ENCODE results near the gene ZNF280A.

The ZNF280A gene

GRCh38 chr22:22547692-22548300, 27.7 kb upstream of the ZNF280A start:
- TF ChIP-seq SPI1 (IDR thresholded peaks at IDR 0.05; ENCODE audit: borderline replicate concordance, low read depth) = peak; percentile 77; the same call in 1 of the 2 replicates
- TF ChIP-seq, protein P1, sequence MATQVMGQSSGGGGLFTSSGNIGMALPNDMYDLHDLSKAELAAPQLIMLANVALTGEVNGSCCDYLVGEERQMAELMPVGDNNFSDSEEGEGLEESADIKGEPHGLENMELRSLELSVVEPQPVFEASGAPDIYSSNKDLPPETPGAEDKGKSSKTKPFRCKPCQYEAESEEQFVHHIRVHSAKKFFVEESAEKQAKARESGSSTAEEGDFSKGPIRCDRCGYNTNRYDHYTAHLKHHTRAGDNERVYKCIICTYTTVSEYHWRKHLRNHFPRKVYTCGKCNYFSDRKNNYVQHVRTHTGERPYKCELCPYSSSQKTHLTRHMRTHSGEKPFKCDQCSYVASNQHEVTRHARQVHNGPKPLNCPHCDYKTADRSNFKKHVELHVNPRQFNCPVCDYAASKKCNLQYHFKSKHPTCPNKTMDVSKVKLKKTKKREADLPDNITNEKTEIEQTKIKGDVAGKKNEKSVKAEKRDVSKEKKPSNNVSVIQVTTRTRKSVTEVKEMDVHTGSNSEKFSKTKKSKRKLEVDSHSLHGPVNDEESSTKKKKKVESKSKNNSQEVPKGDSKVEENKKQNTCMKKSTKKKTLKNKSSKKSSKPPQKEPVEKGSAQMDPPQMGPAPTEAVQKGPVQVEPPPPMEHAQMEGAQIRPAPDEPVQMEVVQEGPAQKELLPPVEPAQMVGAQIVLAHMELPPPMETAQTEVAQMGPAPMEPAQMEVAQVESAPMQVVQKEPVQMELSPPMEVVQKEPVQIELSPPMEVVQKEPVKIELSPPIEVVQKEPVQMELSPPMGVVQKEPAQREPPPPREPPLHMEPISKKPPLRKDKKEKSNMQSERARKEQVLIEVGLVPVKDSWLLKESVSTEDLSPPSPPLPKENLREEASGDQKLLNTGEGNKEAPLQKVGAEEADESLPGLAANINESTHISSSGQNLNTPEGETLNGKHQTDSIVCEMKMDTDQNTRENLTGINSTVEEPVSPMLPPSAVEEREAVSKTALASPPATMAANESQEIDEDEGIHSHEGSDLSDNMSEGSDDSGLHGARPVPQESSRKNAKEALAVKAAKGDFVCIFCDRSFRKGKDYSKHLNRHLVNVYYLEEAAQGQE (IDR thresholded peaks at IDR 0.05; ENCODE audit: insufficient replicate concordance, low read depth) = no peak
- H3K27ac ChIP-seq (replicated peaks) = peak overlapping the region; percentile 58
- DNase-seq (ENCODE audit: low read depth in 1 of 2, low spot score in 1 of 2) = peak in 1 of 2 experiments; percentile 38
- H3K4me3 ChIP-seq (replicated peaks; ENCODE audit: insufficient read depth, low read length) = no peak overlapping the region
- H3K27me3 ChIP-seq (ENCODE audit: insufficient read depth, poor library complexity, severe bottlenecking) = no peaks in the 10 kb centered on the region

GRCh38 chr22:22547226-22547625, 27.2 kb upstream of the ZNF280A start:
- no peak for DNase-seq (ENCODE audit: low read depth in 1 of 2, low spot score in 1 of 2)
- Histone ChIP-seq H3K4me3 (replicated peaks; ENCODE audit: insufficient read depth, low read length) (no peak overlapping the region), H3K27ac (replicated peaks) (peak overlapping the region; percentile 58), H3K27me3 (ENCODE audit: insufficient read depth, poor library complexity, severe bottlenecking) (no peaks in the 10 kb centered on the region)
- TF ChIP-seq, protein P1 (IDR thresholded peaks at IDR 0.05; ENCODE audit: insufficient replicate concordance, low read depth) = no peak
- TF ChIP-seq POLR2AphosphoS5 (IDR thresholded peaks at IDR 0.05; ENCODE audit: low read depth) (no peak), SPI1 (IDR thresholded peaks at IDR 0.05; ENCODE audit: borderline replicate concordance, low read depth) (no peak)
- TF ChIP-seq, protein P2, sequence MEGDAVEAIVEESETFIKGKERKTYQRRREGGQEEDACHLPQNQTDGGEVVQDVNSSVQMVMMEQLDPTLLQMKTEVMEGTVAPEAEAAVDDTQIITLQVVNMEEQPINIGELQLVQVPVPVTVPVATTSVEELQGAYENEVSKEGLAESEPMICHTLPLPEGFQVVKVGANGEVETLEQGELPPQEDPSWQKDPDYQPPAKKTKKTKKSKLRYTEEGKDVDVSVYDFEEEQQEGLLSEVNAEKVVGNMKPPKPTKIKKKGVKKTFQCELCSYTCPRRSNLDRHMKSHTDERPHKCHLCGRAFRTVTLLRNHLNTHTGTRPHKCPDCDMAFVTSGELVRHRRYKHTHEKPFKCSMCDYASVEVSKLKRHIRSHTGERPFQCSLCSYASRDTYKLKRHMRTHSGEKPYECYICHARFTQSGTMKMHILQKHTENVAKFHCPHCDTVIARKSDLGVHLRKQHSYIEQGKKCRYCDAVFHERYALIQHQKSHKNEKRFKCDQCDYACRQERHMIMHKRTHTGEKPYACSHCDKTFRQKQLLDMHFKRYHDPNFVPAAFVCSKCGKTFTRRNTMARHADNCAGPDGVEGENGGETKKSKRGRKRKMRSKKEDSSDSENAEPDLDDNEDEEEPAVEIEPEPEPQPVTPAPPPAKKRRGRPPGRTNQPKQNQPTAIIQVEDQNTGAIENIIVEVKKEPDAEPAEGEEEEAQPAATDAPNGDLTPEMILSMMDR (IDR thresholded peaks at IDR 0.05; ENCODE audit: insufficient read depth, low read length) = no peak

- Histone ChIP-seq H3K4me3 (replicated peaks; ENCODE audit: insufficient read depth, low read length) (no peak overlapping the region), H3K27me3 (ENCODE audit: insufficient read depth, poor library complexity, severe bottlenecking) (no peaks in the 10 kb centered on the region), H3K27ac (replicated peaks) (peak overlapping the region; percentile 58)
- peak; percentile 66 to 92 for DNase-seq (ENCODE audit: low read depth in 1 of 2, low spot score in 1 of 2)
- TF ChIP-seq SPI1 (IDR thresholded peaks at IDR 0.05; ENCODE audit: borderline replicate concordance, low read depth) (peak; percentile 31; the same call in 1 of the 2 replicates), GABPA (IDR thresholded peaks at IDR 0.05; ENCODE audit: low read depth) (0 out of 2 replicates have a peak, but pooled peaks have one; percentile 30), POLR2AphosphoS5 (IDR thresholded peaks at IDR 0.05; ENCODE audit: low read depth) (peak; percentile 94)
- TF ChIP-seq, protein P1 (IDR thresholded peaks at IDR 0.05; ENCODE audit: insufficient replicate concordance, low read depth) = peak; percentile 31
- TF ChIP-seq, protein P2 (IDR thresholded peaks at IDR 0.05; ENCODE audit: insufficient read depth, low read length) = no peak
Measured at GRCh38 chr22:22546490-22546889, 26.4 kb upstream of the ZNF280A start.

Measured in HL-60 (cell line).